ENCODE results near the gene PLEKHM3. TPM values are rescaled to one million over a fixed set of nuclear protein-coding genes. Genes with fewer than 3 reads are reported as not detected.

Gene PLEKHM3
- total and polyA plus RNA-seq, 2 donors (not counting 3 experiments of a cell fraction or from before 2014, with no cell fraction given) = 3.1 to 9.1 TPM

GRCh38 chr2:207939342-207940108 is 85.8 kb downstream of the PLEKHM3 start:
- H3K9ac ChIP-seq (replicated peaks; ENCODE audit: extremely low read depth, insufficient read depth, low read length) = no peak overlapping the region
- intact Hi-C loops (cut with micrococcal nuclease) = no loop called here
- no peaks in the 10 kb centered on the region for H4K20me1 ChIP-seq (replicated peaks; ENCODE audit: control insufficient read depth, extremely low read depth, insufficient read depth, low read length)
- H3K9me1 ChIP-seq (replicated peaks; ENCODE audit: control insufficient read depth, extremely low read depth, insufficient read depth, low read length) = no peaks in the 10 kb centered on the region
- ChIA-PET CTCF (interaction anchor here (1.2 to 1.5 kb wide), 2 partner anchors 34 to 101 kb away, joined by 3 to 4 read pairs; no protein-coding TSS in a partner anchor), POLR2A (no interaction called here)
- H3K36me3 ChIP-seq (ENCODE audit: control insufficient read depth in 2 of 2, extremely low read depth in 1 of 2, insufficient read depth in 2 of 2, low read length in 2 of 2) = no peaks in the 10 kb centered on the region
- TF ChIP-seq EZH2 (IDR thresholded peaks at IDR 0.05; ENCODE audit: borderline replicate concordance, low read depth, low read length, severe bottlenecking) = no peak
- no peak for TF ChIP-seq POLR2AphosphoS5 (IDR thresholded peaks at IDR 0.05; ENCODE audit: insufficient read depth, low read depth, low read length)
- no peak for TF ChIP-seq FOS (IDR thresholded peaks at IDR 0.05; ENCODE audit: borderline replicate concordance, insufficient read depth, low read length)
- TF ChIP-seq JUN (IDR thresholded peaks at IDR 0.05; ENCODE audit: borderline replicate concordance, insufficient read depth, insufficient read length, low read depth) = no peak
- TF ChIP-seq MYC (IDR thresholded peaks at IDR 0.05; ENCODE audit: low read depth, low read length) = no peak
- no peak for TF ChIP-seq CTCF (IDR thresholded peaks at IDR 0.05; ENCODE audit: extremely low read depth in 1 of 2, insufficient read depth in 1 of 2, low read depth in 1 of 2, low read length in 2 of 2)
- no peaks in the 10 kb centered on the region for H3K79me2 ChIP-seq (ENCODE audit: control insufficient read depth, insufficient read depth, low read length)
- DNase-seq (ENCODE audit: low read depth, low spot score) (no peak), FAIRE-seq (no peak)
- no TSS peak for BruUV-seq (replicated peaks)
- no peaks in the 10 kb centered on the region for H3K27me3 ChIP-seq (ENCODE audit: control insufficient read depth in 2 of 2, insufficient read depth in 2 of 2, low read length in 2 of 2)
- no peaks in the 10 kb centered on the region for H3K9me3 ChIP-seq (replicated peaks; ENCODE audit: control insufficient read depth, insufficient read depth, low read length)
- H3K4me3 ChIP-seq (replicated peaks in 1 of 3; ENCODE audit: insufficient read depth in 1 of 3, low read depth in 1 of 3, low read length in 3 of 3) = no peak overlapping the region
- dilution Hi-C loops (cut with MboI; ENCODE audit: extremely low pct_ligation_motif_present, low sequenced_read_pairs) = no loop called here
- H3K27ac ChIP-seq (ENCODE audit: insufficient read depth, low read depth, low read length) = no peak overlapping the region
- H2AFZ ChIP-seq (ENCODE audit: low read depth, low read length) = no peak overlapping the region
- no peaks in the 10 kb centered on the region for H3K4me1 ChIP-seq (ENCODE audit: control insufficient read depth, extremely low read depth, insufficient read depth, low read length)
- no peak overlapping the region for H3K4me2 ChIP-seq (ENCODE audit: insufficient read depth, low read length)
